ENCODE data around the gene ZBTB42.
A peak's percentile ranks its signal among the peaks of the same experiment; 100 is the strongest.

Gene ZBTB42

GRCh38 chr14:104795781-104796686, 4.9 kb upstream of the ZBTB42 start:
- DNase-seq (ENCODE audit: low spot score): peak; percentile 64

GRCh38 chr14:104796687-104797081, 4.2 kb upstream of the ZBTB42 start:
- DNase-seq (ENCODE audit: low spot score): no peak

- no peak for DNase-seq (ENCODE audit: low spot score)
Observed at GRCh38 chr14:104797115-104798044, 3.5 kb upstream of the ZBTB42 start.

GRCh38 chr14:104798300-104799243, 2.3 kb upstream of the ZBTB42 start:
- no peak for DNase-seq (ENCODE audit: low spot score)

GRCh38 chr14:104799244-104800014, 1.5 kb upstream of the ZBTB42 start:
- DNase-seq (ENCODE audit: low spot score): no peak

GRCh38 chr14:104800015-104800770, 708 bp upstream of the ZBTB42 start:
- peak; percentile 74 for DNase-seq (ENCODE audit: low spot score)

- no peak for DNase-seq (ENCODE audit: low spot score)
Observed at GRCh38 chr14:104801520-104802393, 856 bp downstream of the ZBTB42 start.

GRCh38 chr14:104802394-104803184, 1.7 kb downstream of the ZBTB42 start:
- DNase-seq (ENCODE audit: low spot score): no peak

- no peak for DNase-seq (ENCODE audit: low spot score)
Observed at GRCh38 chr14:104803280-104803911, 2.5 kb downstream of the ZBTB42 start.

- DNase-seq (ENCODE audit: low spot score): no peak
Observed at GRCh38 chr14:104803912-104804410, 3.1 kb downstream of the ZBTB42 start.

- DNase-seq (ENCODE audit: low spot score): no peak
Observed at GRCh38 chr14:104804481-104805325, 3.8 kb downstream of the ZBTB42 start.

GRCh38 chr14:104805326-104805678, 4.4 kb downstream of the ZBTB42 start:
- no peak for DNase-seq (ENCODE audit: low spot score)

GRCh38 chr14:104805941-104806624, 5.2 kb downstream of the ZBTB42 start:
- DNase-seq (ENCODE audit: low spot score): no peak

GRCh38 chr14:104806625-104807465, 5.9 kb downstream of the ZBTB42 start:
- no peak for DNase-seq (ENCODE audit: low spot score)

- DNase-seq (ENCODE audit: low spot score): no peak
Observed at GRCh38 chr14:104808456-104808855, 7.6 kb downstream of the ZBTB42 start.

All from LoVo (cell line).